A549 (cell line): ENCODE measurements around the gene SH3PXD2A. TPM values are rescaled to one million over a fixed set of nuclear protein-coding genes. Genes with fewer than 3 reads are reported as not detected.

Source experiments
- ATAC-seq, 2 experiments: fragments of 200-7000 bp in 1 of 2; fragments of >200 bp in 1 of 2; cut with Nextera tagmentation in 1 of 2; cut with Tn5 transposase in 1 of 2; 3 replicates each; pipeline versions ENCODE4 v1.8.0 to v1.9.1; 2018 to 2020; ENCODE audit warnings: mild to moderate bottlenecking in 1 of 2, moderate library complexity in 1 of 2
- CTCF ChIA-PET: fragments of 300-600 bp; sonication (Branson Sonifier 250); formaldehyde crosslinking; extraction: SDS; loops from one replicate; lab custom pipeline; 2021; ENCODE audit warnings: antibody characterized with exemption, inconsistent platforms; lab: Yijun Ruan, JAX
- POLR2A ChIA-PET: fragments of 350-600 bp; formaldehyde crosslinking; extraction: SDS; loops from one replicate; lab custom pipeline; 2021; ENCODE audit warnings: antibody characterized with exemption, inconsistent platforms; lab: Yijun Ruan, JAX
- DNase-seq, 2 experiments: peaks; one replicate each; pipeline versions ENCODE4 v3.0.0 to v3.0.0-alpha.2; 2011 to 2016; ENCODE audit warnings: low read depth in 1 of 2, low spot score in 1 of 2
- FAIRE-seq: peaks from 2 replicates; lab custom pipeline; 2011; peaks lifted over from hg19 to GRCh38; lab: Jason Lieb, UNC
- H3K27ac ChIP-seq, 2 experiments: fragments of >200 bp; sonication (Bioruptor Twin); formaldehyde crosslinking; 3 replicates each; pipeline ENCODE4 v1.5.1; 2016 to 2017
- H3K4me1 ChIP-seq: fragments of >200 bp; sonication (Bioruptor Twin); formaldehyde crosslinking; 3 replicates; pipeline ENCODE4 v1.6.1; 2016
- H3K4me2 ChIP-seq: fragments of >200 bp; sonication (Bioruptor Twin); formaldehyde crosslinking; 3 replicates; pipeline ENCODE4 v1.6.1; 2016
- H3K4me3 ChIP-seq: fragments of >200 bp; sonication (Bioruptor Twin); formaldehyde crosslinking; 3 replicates; pipeline ENCODE4 v1.5.1; 2016
- H3K9me3 ChIP-seq: fragments of >200 bp; sonication (Bioruptor Twin); formaldehyde crosslinking; 3 replicates; pipeline ENCODE4 v1.6.1; 2016
- CEBPB ChIP-seq, 2 experiments: fragments of >200 bp in 1 of 2; sonication (Bioruptor Twin) in 1 of 2; formaldehyde crosslinking in 1 of 2; IDR thresholded peaks; 2 replicates each; pipeline ENCODE4 v1.6.1; 2012 to 2016
- CHD2 ChIP-seq: fragments of 150-350 bp; IDR thresholded peaks from 2 replicates; pipeline ENCODE4 v1.6.1; 2014; ENCODE audit warnings: low read length; ENCODE audit not compliant: partially characterized antibody
- CTCF ChIP-seq: fragments of >200 bp; sonication (Bioruptor Twin); formaldehyde crosslinking; IDR thresholded peaks from 3 replicates; pipeline ENCODE4 v1.5.1; 2016
- EHF ChIP-seq: fragments of 250-450 bp; sonication (Bioruptor Pico); IDR thresholded peaks from 2 replicates; pipeline ENCODE4 v1.5.0; 2020; ENCODE audit warnings: mild to moderate bottlenecking
- FOSB ChIP-seq: fragments of 250-450 bp; sonication (Bioruptor Pico); IDR thresholded peaks from 2 replicates; pipeline ENCODE4 v1.5.0; 2020; ENCODE audit warnings: mild to moderate bottlenecking, moderate library complexity
- FOSL2 ChIP-seq, 2 experiments: fragments of 450-650 bp in 1 of 2; fragments of >200 bp in 1 of 2; sonication (Bioruptor Twin) in 1 of 2; formaldehyde crosslinking; IDR thresholded peaks; 2 replicates each; pipeline versions ENCODE4 v1.5.0 to v1.6.1; 2016 to 2020; ENCODE audit warnings: mild to moderate bottlenecking in 1 of 2, moderate library complexity in 1 of 2
- HEYL ChIP-seq: fragments of 250-450 bp; sonication (Bioruptor Pico); IDR thresholded peaks from 2 replicates; pipeline ENCODE4 v1.8.0; 2021; ENCODE audit warnings: mild to moderate bottlenecking, moderate library complexity
- HOXA7 ChIP-seq: fragments of 250-450 bp; sonication (Bioruptor Pico); IDR thresholded peaks from 2 replicates; pipeline ENCODE4 v1.5.0; 2020; ENCODE audit warnings: mild to moderate bottlenecking, moderate library complexity
- HOXB13 ChIP-seq: fragments of 250-450 bp; sonication (Bioruptor Pico); IDR thresholded peaks from 2 replicates; pipeline ENCODE4 v1.5.0; 2020; ENCODE audit warnings: low read depth, mild to moderate bottlenecking, moderate library complexity
- HOXB5 ChIP-seq: fragments of 250-450 bp; sonication (Bioruptor Pico); IDR thresholded peaks from 2 replicates; pipeline ENCODE4 v1.5.0; 2020; ENCODE audit warnings: mild to moderate bottlenecking, moderate library complexity
- MAFK ChIP-seq: fragments of 450-650 bp; IDR thresholded peaks from 2 replicates; pipeline ENCODE4 v1.6.1; 2014; ENCODE audit not compliant: partially characterized antibody
- NPAS2 ChIP-seq: fragments of 250-450 bp; sonication (Bioruptor Pico); IDR thresholded peaks from 2 replicates; pipeline ENCODE4 v1.8.0; 2022; ENCODE audit warnings: mild to moderate bottlenecking, moderate library complexity, borderline replicate concordance
- PHF8 ChIP-seq: fragments of 200-600 bp; sonication (generic); IDR thresholded peaks from 2 replicates; pipeline ENCODE4 v1.6.1; 2016; ENCODE audit warnings: low read depth, mild to moderate bottlenecking, antibody characterized with exemption, moderate library complexity, borderline replicate concordance
- RARB ChIP-seq: fragments of 250-450 bp; sonication (Bioruptor Pico); IDR thresholded peaks from 2 replicates; pipeline ENCODE4 v1.8.0; 2021; ENCODE audit warnings: mild to moderate bottlenecking, moderate library complexity
- RFX5 ChIP-seq: fragments of 450-650 bp; IDR thresholded peaks from 2 replicates; pipeline ENCODE4 v1.7.1; 2014; ENCODE audit warnings: antibody characterized with exemption, mild to moderate bottlenecking, moderate library complexity
- RNF2 ChIP-seq: fragments of 200-600 bp; sonication (generic); IDR thresholded peaks from 2 replicates; pipeline ENCODE4 v1.6.1; 2016; ENCODE audit warnings: low read depth, mild to moderate bottlenecking, antibody characterized with exemption, moderate library complexity, borderline replicate concordance
- TFCP2L1 ChIP-seq: fragments of 250-450 bp; sonication (Bioruptor Pico); IDR thresholded peaks from 2 replicates; pipeline ENCODE4 v1.5.0; 2021; ENCODE audit warnings: mild to moderate bottlenecking
- ZC3H11A ChIP-seq: fragments of 450-650 bp; IDR thresholded peaks from 2 replicates; pipeline ENCODE4 v1.6.1; 2014; ENCODE audit warnings: antibody characterized with exemption, mild to moderate bottlenecking
- ZFP36 ChIP-seq: fragments of 450-650 bp; IDR thresholded peaks from 2 replicates; pipeline ENCODE4 v1.6.1; 2014; ENCODE audit warnings: borderline replicate concordance; ENCODE audit not compliant: partially characterized antibody
- ZNF302 ChIP-seq: fragments of 250-450 bp; sonication (Bioruptor Pico); IDR thresholded peaks from 2 replicates; pipeline ENCODE4 v1.9.0; 2021; ENCODE audit warnings: inconsistent platforms, mild to moderate bottlenecking, moderate library complexity
- WGBS: methylation state at CpG from one replicate; pipeline ENCODE4 v1.1.6; 2017; ENCODE audit errors: missing lambda C conversion rate; 5-methylcytosine and 5-hydroxymethylcytosine counted together
- polyA plus RNA-seq, 4 experiments: library from polyadenylated mRNA; depleted of rRNA in 3 of 4; stranded (reverse); fragments of >200 nt; fragmentation: RNase III in 1 of 4; extraction: RNeasy Plus Mini Kit Qiagen cat#74134 plus additional on column Dnase treatment in 1 of 4; gene quantifications; 2 replicates in 3 of 4; 3 replicates in 1 of 4; pipeline ENCODE4 v1.2.3, GENCODE V29; 2011 to 2017
- TF ChIP-seq, protein P1 (sequence below): fragments of >200 bp; sonication (Bioruptor Twin); formaldehyde crosslinking; IDR thresholded peaks from 2 replicates; pipeline ENCODE4 v1.6.1; 2016
- TF ChIP-seq, protein P2 (sequence below): fragments of 450-650 bp; IDR thresholded peaks from 2 replicates; pipeline ENCODE4 v1.6.1; 2014; ENCODE audit warnings: antibody characterized with exemption

Gene SH3PXD2A
- polyA plus RNA-seq, 2 of the 4 experiments (the other 2 are of a cell fraction): 2.4 to 3.9 TPM

- FAIRE-seq: no peak
Measured at GRCh38 chr10:103626178-103626577, 229.2 kb downstream of the SH3PXD2A start.

GRCh38 chr10:103622935-103623574 lies 232.3 kb downstream of the SH3PXD2A start:
- DNase-seq: no peak
- TF ChIP-seq ZNF302 (CRISPR knock-in tag) (no peak), EHF (CRISPR knock-in tag) (no peak), NPAS2 (CRISPR knock-in tag) (no peak), RFX5 (no peak), ZFP36 (no peak), RNF2 (no peak), FOSB (CRISPR knock-in tag) (no peak), CHD2 (no peak), MAFK (no peak)
- Histone ChIP-seq H3K27ac (no peak overlapping the region), H3K4me3 (no peak overlapping the region), H3K4me1 (no peaks in the 10 kb centered on the region), H3K4me2 (no peak overlapping the region), H3K9me3 (no peaks in the 10 kb centered on the region)
- ChIA-PET CTCF (interaction anchor here (0.8 to 5.2 kb wide), 8 partner anchors 12 to 262 kb away, joined by 3 to 18 read pairs (median 4); no protein-coding TSS in a partner anchor), POLR2A (no interaction called here)
- FAIRE-seq: no peak
- WGBS: 82% methylated on average over 9 of the region's 11 CpGs
- ATAC-seq: no peak

More at GRCh38 chr10:103626178-103626577, 229.2 kb downstream of the SH3PXD2A start:
- Histone ChIP-seq H3K27ac (no peak overlapping the region), H3K9me3 (no peaks in the 10 kb centered on the region), H3K4me2 (no peak overlapping the region), H3K4me3 (no peak overlapping the region), H3K4me1 (no peaks in the 10 kb centered on the region)
- DNase-seq: no peak
- no peak for TF ChIP-seq HOXB5
- no peak for TF ChIP-seq RARB
- no peak for TF ChIP-seq CEBPB (IDR thresholded peaks at IDR 0.05)
- TF ChIP-seq, protein P1, sequence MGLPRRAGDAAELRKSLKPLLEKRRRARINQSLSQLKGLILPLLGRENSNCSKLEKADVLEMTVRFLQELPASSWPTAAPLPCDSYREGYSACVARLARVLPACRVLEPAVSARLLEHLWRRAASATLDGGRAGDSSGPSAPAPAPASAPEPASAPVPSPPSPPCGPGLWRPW: no peak
- TF ChIP-seq CTCF: no peak
- TF ChIP-seq PHF8: no peak
- TF ChIP-seq MAFK: no peak
- no peak for TF ChIP-seq FOSB (CRISPR knock-in tag)
- no peak for TF ChIP-seq FOSL2 (IDR thresholded peaks at IDR 0.05)
- TF ChIP-seq FOSL2 (CRISPR knock-in tag; IDR thresholded peaks at IDR 0.05): no peak
- TF ChIP-seq TFCP2L1 (CRISPR knock-in tag): no peak
- TF ChIP-seq HOXB13 (CRISPR knock-in tag): no peak
- TF ChIP-seq ZC3H11A: no peak
- no peak for TF ChIP-seq EHF (CRISPR knock-in tag)
- TF ChIP-seq, protein P2, sequence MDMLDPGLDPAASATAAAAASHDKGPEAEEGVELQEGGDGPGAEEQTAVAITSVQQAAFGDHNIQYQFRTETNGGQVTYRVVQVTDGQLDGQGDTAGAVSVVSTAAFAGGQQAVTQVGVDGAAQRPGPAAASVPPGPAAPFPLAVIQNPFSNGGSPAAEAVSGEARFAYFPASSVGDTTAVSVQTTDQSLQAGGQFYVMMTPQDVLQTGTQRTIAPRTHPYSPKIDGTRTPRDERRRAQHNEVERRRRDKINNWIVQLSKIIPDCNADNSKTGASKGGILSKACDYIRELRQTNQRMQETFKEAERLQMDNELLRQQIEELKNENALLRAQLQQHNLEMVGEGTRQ: no peak
- no peak for TF ChIP-seq HOXA7 (CRISPR knock-in tag)
- TF ChIP-seq HEYL (CRISPR knock-in tag): no peak
- TF ChIP-seq RFX5: no peak
- ATAC-seq: no peak
- CTCF ChIA-PET: interaction anchor here (0.6 to 5.2 kb wide), 3 partner anchors 26 to 145 kb away, joined by 3 to 16 read pairs (median 4); no protein-coding TSS in a partner anchor
- 91% methylated on average over 11 of the region's 11 CpGs for WGBS
- POLR2A ChIA-PET: no interaction called here
